ENCODE measurements around the gene WDR76.

The WDR76 gene

DNA sequence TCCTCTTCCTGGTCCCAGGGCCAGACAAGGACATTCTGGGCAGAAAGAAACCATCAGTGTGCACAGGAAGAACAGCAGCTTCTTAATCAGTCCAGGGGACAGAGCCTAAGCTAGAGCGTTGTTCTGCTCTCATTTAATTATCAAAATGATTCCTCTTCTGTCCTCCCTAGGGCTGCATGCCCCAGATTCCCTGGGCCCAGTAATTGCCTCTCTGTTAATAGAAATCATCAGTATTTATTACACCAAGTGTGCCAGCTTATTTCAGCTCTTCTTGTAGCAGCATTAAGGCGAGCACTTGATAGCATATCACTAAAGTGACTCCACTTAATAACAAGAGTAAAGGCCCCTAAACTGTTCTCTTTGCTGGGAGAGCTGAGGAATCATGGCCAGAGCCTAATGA is 72.1 kb downstream of the WDR76 start:
- H3K9me2 ChIP-seq (ENCODE audit: low read depth, low read length): no peaks in the 10 kb centered on the region
- no peaks in the 10 kb centered on the region for H3K27me3 ChIP-seq (ENCODE audit: insufficient read depth, low read length)
- no peaks in the 10 kb centered on the region for H3F3A ChIP-seq (ENCODE audit: insufficient read depth, low read length)
- TF ChIP-seq, protein P1, sequence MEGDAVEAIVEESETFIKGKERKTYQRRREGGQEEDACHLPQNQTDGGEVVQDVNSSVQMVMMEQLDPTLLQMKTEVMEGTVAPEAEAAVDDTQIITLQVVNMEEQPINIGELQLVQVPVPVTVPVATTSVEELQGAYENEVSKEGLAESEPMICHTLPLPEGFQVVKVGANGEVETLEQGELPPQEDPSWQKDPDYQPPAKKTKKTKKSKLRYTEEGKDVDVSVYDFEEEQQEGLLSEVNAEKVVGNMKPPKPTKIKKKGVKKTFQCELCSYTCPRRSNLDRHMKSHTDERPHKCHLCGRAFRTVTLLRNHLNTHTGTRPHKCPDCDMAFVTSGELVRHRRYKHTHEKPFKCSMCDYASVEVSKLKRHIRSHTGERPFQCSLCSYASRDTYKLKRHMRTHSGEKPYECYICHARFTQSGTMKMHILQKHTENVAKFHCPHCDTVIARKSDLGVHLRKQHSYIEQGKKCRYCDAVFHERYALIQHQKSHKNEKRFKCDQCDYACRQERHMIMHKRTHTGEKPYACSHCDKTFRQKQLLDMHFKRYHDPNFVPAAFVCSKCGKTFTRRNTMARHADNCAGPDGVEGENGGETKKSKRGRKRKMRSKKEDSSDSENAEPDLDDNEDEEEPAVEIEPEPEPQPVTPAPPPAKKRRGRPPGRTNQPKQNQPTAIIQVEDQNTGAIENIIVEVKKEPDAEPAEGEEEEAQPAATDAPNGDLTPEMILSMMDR (IDR thresholded peaks at IDR 0.05; ENCODE audit: low read length): no peak
- no peak for TF ChIP-seq EZH2 (IDR thresholded peaks at IDR 0.05; ENCODE audit: borderline replicate concordance, low read length)
- no peak overlapping the region for H3K4me2 ChIP-seq (ENCODE audit: low read length)
- no peaks in the 10 kb centered on the region for H4K20me1 ChIP-seq (ENCODE audit: insufficient read depth, low read length)
- H3K9ac ChIP-seq (ENCODE audit: low read length): no peak overlapping the region
- peaks cover 1% of the 10 kb centered on the region for H3K4me1 ChIP-seq (ENCODE audit: insufficient read depth, low read length, severe bottlenecking)
- no peaks in the 10 kb centered on the region for H3K79me2 ChIP-seq (ENCODE audit: insufficient read depth, low read length)
- no peaks in the 10 kb centered on the region for H3K9me3 ChIP-seq (ENCODE audit: low read length)
- H2AFZ ChIP-seq (ENCODE audit: low read length): no peak overlapping the region
- H3K4me3 ChIP-seq (ENCODE audit: low read depth, low read length, poor library complexity, severe bottlenecking): no peak overlapping the region
- no peak overlapping the region for H3K27ac ChIP-seq (ENCODE audit: low read depth, low read length, poor library complexity, severe bottlenecking)
- H3K36me3 ChIP-seq (ENCODE audit: insufficient read depth, low read length): no peaks in the 10 kb centered on the region

DNA sequence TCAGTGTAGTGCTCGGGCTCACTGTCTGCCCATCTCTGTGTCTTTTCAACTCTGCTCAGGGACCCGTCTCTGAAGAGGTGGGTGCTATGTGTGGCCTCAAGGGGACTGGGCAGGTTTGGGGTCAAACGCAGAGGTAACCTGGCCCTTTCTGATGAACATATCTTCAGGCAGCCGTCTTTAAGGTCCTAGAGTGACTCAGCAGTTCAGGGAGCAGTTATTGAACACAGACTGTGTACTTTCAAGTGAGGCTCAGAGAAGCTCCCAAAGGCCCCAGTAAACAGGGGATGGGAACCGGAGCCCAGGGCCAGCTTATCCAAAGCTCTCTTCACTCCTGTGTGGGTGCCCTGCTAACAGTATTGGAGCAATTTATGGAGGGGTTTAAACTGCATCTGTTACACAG is 73.1 kb downstream of the WDR76 start:
- Histone ChIP-seq H3K27ac (ENCODE audit: low read depth, low read length, poor library complexity, severe bottlenecking) (no peak overlapping the region), H3K36me3 (ENCODE audit: insufficient read depth, low read length) (no peaks in the 10 kb centered on the region), H3K9ac (ENCODE audit: low read length) (no peak overlapping the region), H3K4me2 (ENCODE audit: low read length) (no peak overlapping the region), H3K27me3 (ENCODE audit: insufficient read depth, low read length) (no peaks in the 10 kb centered on the region), H3K79me2 (ENCODE audit: insufficient read depth, low read length) (no peaks in the 10 kb centered on the region), H3K9me3 (ENCODE audit: low read length) (no peaks in the 10 kb centered on the region), H3F3A (ENCODE audit: insufficient read depth, low read length) (no peaks in the 10 kb centered on the region), H3K4me1 (ENCODE audit: insufficient read depth, low read length, severe bottlenecking) (peaks cover 4% of the 10 kb centered on the region), H2AFZ (ENCODE audit: low read length) (no peak overlapping the region), H4K20me1 (ENCODE audit: insufficient read depth, low read length) (no peaks in the 10 kb centered on the region), H3K4me3 (ENCODE audit: low read depth, low read length, poor library complexity, severe bottlenecking) (no peak overlapping the region), H3K9me2 (ENCODE audit: low read depth, low read length) (no peaks in the 10 kb centered on the region)
- TF ChIP-seq, protein P1 (IDR thresholded peaks at IDR 0.05; ENCODE audit: low read length): no peak
- no peak for TF ChIP-seq EZH2 (IDR thresholded peaks at IDR 0.05; ENCODE audit: borderline replicate concordance, low read length)

DNA sequence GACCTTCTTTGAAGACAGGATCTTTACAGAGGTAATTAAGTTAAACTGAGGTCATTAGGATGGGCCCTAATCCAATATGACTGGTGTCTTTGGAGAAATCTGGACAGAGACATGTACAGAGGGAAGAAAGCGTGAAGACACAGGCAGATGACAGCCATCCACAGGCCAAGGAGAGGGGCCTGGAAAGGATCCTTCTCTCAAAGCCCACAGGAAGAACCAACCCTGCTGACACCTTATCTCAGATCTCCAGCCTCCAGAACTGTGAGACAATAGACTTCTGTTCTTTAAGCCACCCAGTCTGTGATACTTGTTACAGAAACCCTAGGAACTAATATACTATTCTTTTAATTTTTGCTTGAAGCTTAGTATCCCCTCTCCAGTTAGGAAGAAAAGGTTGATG is 74.2 kb downstream of the WDR76 start:
- no peak for TF ChIP-seq EZH2 (IDR thresholded peaks at IDR 0.05; ENCODE audit: borderline replicate concordance, low read length)
- TF ChIP-seq, protein P1 (IDR thresholded peaks at IDR 0.05; ENCODE audit: low read length): no peak
- Histone ChIP-seq H3F3A (ENCODE audit: insufficient read depth, low read length) (no peaks in the 10 kb centered on the region), H3K4me2 (ENCODE audit: low read length) (no peak overlapping the region), H4K20me1 (ENCODE audit: insufficient read depth, low read length) (no peaks in the 10 kb centered on the region), H3K36me3 (ENCODE audit: insufficient read depth, low read length) (no peaks in the 10 kb centered on the region), H2AFZ (ENCODE audit: low read length) (no peak overlapping the region), H3K4me1 (ENCODE audit: insufficient read depth, low read length, severe bottlenecking) (peaks cover 4% of the 10 kb centered on the region), H3K4me3 (ENCODE audit: low read depth, low read length, poor library complexity, severe bottlenecking) (no peak overlapping the region), H3K9ac (ENCODE audit: low read length) (no peak overlapping the region), H3K79me2 (ENCODE audit: insufficient read depth, low read length) (no peaks in the 10 kb centered on the region), H3K27me3 (ENCODE audit: insufficient read depth, low read length) (no peaks in the 10 kb centered on the region), H3K9me2 (ENCODE audit: low read depth, low read length) (no peaks in the 10 kb centered on the region), H3K27ac (ENCODE audit: low read depth, low read length, poor library complexity, severe bottlenecking) (no peak overlapping the region), H3K9me3 (ENCODE audit: low read length) (no peaks in the 10 kb centered on the region)
